SW 1271 (cell line): Measurements from ENCODE around the gene LAMA5.

Experiments
- DNase-seq, 2 experiments: peaks; one replicate each; lab custom pipeline; 2025; lab: John Stamatoyannopoulos, UW

The LAMA5 gene, protein sequence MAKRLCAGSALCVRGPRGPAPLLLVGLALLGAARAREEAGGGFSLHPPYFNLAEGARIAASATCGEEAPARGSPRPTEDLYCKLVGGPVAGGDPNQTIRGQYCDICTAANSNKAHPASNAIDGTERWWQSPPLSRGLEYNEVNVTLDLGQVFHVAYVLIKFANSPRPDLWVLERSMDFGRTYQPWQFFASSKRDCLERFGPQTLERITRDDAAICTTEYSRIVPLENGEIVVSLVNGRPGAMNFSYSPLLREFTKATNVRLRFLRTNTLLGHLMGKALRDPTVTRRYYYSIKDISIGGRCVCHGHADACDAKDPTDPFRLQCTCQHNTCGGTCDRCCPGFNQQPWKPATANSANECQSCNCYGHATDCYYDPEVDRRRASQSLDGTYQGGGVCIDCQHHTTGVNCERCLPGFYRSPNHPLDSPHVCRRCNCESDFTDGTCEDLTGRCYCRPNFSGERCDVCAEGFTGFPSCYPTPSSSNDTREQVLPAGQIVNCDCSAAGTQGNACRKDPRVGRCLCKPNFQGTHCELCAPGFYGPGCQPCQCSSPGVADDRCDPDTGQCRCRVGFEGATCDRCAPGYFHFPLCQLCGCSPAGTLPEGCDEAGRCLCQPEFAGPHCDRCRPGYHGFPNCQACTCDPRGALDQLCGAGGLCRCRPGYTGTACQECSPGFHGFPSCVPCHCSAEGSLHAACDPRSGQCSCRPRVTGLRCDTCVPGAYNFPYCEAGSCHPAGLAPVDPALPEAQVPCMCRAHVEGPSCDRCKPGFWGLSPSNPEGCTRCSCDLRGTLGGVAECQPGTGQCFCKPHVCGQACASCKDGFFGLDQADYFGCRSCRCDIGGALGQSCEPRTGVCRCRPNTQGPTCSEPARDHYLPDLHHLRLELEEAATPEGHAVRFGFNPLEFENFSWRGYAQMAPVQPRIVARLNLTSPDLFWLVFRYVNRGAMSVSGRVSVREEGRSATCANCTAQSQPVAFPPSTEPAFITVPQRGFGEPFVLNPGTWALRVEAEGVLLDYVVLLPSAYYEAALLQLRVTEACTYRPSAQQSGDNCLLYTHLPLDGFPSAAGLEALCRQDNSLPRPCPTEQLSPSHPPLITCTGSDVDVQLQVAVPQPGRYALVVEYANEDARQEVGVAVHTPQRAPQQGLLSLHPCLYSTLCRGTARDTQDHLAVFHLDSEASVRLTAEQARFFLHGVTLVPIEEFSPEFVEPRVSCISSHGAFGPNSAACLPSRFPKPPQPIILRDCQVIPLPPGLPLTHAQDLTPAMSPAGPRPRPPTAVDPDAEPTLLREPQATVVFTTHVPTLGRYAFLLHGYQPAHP (N-terminal part only)

DNA sequence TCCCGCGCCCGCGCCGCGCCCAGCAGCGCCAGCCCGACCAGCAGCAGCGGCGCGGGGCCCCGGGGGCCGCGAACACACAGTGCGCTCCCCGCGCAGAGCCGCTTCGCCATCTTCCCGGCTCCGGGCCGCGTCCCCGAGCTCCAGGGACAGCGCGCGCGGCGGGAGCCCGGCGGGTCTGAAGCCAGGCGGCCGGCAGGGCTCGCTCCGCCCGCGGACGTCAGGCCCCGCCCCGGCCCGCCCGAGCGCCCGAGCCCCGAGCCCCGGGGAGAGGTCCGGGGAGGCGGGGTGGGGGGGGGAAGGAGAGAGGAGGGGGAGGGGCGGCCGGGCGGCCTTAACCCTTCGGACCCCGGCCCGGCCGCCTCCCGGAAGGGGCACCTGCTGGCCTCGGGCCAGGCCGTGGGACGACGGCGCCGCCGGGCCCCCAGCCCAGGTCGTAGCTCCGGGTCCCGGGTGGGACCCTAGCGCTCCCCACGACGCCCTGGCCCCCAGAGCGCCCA lies at the start of gene LAMA5:
LAMA5 (minus strand) TSS at position 177 of the 497 bp plus-strand sequence; CDS start at position 110, 67 bp downstream.
- DNase-seq: peak in 1 of 2 experiments; percentile 37

DNA sequence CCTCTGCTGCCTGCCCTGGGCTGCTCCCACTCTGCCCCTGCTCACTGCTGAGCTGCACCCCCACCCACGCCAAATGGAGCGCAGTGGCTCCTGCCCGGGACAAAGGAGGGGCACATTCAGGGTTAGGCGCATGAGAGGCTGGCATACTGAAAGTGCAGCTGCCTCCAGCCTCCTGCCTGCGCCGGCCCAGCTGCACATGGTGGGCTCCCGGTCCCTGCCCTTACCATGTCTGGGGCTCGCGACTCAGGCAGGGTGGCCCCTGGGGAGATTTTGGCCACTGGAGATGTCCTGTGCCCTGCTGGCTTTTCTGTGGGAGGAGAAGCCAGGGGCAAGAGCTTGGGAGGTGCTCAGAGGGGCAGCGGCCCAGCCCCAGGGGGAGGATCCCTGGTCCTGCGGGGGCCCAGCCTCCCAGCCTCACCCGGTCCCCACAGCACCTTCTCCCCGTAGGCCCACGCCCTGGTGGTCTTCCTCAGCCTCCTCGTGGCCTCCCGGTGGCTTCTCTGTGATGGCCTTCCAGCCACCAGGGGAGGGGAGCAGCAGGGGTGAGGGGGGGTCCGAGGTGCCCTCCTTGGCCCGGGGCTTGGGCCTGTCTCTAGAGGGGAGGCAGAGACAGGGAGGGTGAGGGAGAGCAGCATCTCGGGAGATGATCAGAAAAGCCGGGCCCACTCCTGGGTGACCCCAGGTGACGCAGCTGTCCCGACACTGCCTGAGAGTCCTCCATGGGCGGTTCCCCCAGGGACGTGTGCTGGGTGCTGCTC lies 48.4 kb upstream of the LAMA5 start:
- no peak for DNase-seq

DNA sequence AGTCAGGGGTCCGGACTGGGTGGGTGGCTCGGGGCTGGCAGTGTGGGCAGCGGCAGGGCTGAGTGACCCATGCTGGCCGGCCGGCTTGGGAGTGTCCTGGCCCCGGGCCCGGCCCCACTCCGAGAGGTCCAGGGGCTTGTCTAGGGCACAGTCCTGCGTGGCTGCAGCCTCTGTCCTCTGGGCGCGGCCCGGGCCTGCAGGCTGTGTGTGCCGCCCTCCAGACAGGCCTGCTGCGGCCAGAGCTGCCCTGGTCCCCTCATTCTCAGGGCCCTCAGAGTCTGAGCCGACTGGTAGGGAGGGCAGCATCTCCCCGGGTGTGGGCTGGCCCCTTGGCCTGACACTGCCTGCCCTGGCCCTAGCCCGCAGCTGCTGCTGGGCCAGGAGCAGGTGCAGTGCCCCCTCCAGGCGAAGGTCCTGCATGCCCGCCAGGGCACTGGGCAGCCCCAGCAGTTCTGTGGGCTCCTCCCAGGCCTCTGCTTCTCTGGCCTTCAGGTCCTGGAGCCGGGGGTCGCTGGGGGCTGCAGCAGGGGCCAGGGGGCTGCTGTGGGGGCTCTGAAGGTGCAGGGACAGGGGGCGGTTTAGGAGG lies 46.9 kb upstream of the LAMA5 start:
- peak in 1 of 2 experiments; percentile 12 for DNase-seq

DNA sequence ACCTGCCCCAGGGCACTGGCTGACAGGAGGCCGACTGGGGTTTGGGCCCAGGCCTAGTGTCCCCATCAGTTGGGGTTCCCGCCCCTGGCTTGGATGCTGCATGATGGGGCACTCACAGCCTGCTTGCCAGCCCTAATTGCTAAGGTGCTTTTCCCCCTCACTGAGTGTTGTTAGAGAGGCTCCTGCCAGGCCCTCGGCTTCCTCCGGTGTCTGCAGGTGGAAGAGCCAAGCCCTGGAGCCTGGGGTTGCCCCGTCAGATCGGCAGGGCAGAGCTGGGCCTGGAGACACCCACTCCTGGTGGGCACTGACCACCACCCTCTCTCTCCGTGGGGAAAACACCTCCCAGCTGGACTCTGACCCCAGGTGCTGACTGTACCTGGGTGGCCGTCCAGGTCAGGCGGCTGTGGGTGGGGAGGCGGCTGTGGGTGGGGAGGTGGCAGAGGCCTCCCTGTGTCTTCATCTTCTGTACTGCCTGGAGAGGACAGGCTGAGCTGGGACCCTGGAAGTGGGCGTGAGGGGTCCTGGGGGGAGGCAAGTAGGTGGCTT lies 46.0 kb upstream of the LAMA5 start:
- no peak for DNase-seq

DNA sequence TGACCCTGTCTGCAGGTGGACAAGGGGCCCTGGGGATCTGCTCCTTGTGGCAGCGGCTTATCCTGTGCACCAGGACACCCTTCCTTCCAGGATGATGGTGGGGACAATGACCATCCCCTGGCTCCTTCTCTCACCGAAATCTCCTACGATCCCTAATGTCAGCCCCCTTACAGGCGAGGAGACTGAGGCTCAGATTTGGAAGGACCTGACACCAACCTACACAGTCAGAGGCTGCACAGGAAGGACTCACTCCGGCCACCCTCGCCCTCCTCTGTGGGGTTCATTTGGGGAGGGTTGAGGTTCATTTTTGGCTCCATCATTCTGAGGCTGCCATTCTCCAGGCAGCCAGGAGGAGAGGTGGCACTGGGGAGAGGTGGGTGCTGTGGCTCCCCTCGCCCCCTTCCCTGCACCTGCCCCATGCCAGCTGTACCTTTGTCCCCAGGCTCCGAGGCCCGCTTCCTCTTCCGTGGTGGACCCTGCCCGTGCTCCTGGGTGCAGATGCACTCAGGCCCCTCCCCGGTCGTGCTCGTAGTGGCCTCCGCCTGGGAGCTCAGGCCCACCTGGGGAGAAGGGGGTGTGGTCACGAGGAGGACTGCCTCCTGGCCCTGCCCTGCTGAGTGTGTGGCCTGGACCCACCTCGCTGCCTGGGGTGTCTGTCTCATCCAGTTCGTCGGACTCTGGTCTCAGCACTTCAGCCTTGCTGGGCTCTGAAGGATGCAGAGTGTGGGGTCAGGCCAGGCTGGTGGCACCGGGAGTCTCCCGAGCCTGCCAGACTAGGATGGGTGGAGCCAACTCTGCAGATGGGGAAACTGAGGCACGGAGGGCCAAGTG lies 45.3 kb upstream of the LAMA5 start:
- no peak for DNase-seq

DNA sequence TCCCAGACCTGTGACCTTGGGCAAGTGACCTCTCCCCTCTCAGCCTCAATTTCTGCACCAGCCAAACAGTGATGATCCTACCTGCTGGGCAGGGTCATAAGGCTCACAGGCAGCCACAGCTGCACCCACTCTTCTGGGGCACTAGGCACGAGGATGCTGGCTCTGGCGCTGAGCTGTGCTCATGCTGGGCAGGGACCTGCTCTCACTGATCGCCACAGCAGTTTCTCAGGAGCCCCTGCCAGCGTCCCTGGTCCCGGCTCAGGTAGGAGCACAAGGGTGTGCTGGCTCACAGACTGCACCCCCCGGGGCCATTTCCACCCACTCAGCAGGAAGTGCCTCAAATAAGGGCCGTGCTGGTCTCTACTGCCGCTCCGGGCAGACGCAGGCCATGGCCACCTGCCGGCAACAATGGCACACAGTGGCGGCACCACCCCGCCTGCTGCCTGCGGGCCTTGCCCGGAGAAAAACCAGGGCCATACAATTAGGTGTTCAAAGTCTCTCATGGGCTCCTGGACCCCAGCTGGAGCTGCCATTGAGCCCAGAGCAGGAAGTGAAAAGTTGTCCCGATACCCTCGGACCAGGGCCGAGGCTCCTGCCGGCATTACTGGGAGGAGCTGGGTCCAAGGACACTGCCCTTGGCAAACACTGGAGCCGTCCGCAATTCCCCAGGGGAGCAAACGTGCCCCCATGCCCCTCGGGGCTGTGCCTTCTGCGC lies 44.5 kb upstream of the LAMA5 start:
- DNase-seq: no peak

DNA sequence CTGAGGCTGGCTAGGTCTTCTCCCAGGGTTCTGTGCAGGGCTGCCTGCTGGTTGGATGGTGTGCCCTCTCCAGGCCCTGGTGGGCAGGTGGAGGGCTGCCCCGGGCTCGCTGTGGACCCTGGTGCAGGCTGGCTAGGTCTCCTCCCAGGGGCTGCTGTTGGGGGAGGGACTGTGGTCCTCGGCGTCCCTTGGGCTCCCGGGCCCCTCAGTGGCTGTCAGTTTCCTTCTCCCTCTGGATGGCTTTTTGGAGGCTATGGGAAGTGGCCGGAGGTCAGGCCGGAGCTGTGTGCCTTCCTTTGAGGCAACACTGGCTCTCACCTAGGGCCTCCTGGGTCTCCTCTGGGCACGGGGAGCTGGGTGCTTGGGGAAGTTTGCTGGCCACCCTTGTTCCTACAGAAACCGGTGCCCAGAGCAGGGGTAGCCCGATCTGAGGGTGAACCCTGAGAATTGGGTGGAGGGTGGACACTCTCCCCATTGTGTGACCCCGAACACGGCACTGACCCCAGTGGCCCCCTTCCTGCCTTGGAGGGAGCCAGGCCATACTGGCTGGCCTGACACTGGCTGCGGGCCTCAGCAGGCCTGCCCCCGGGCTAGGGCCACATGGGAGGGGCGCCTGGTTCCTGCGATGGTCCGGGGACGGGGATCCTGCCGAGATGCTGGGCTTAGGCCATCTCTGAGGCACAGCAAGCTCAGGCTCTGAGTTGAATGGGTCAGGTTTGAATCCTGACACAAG lies 43.8 kb upstream of the LAMA5 start:
- no peak for DNase-seq

DNA sequence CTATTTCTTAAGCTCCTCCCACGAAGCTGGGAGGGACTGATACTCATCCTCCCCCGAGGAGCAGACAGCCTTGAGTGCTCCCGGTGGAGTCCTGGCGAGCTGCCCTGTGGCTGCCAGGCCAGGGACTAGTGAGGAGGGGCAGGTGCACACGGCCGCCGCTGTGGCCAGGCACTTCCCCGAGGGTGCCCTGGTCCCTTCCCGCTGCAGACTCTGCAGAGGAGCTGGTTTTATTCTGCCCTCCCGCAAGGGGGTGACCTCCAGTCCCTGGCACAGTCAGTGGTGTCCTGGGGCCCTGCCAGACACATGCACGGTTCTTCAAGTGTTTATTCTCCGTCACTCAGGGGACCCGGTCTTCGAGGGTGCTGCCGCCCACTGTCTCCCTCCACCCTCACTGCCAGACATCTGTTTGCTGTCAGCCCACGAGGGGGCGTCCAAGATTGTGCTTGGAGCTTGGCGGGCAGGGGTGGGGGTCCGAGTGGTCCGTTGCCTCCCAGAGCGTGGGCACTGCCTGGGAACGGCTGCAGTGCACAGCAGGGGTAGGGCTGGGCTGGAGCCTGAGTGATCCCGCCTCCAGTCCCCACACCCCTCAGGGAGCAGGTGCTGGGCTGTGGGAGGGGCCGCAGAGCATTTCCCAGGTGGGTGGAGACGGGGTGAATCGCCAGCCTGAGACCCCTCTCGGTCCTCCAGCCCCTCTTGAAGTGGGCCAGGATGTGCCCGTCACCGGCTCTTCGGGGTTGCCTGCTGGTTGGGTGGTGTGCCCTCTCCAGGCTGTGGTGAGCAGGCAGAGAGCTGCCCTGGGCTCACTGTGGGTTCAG lies 43.0 kb upstream of the LAMA5 start:
- peak in 1 of 2 experiments; percentile 46 for DNase-seq

DNA sequence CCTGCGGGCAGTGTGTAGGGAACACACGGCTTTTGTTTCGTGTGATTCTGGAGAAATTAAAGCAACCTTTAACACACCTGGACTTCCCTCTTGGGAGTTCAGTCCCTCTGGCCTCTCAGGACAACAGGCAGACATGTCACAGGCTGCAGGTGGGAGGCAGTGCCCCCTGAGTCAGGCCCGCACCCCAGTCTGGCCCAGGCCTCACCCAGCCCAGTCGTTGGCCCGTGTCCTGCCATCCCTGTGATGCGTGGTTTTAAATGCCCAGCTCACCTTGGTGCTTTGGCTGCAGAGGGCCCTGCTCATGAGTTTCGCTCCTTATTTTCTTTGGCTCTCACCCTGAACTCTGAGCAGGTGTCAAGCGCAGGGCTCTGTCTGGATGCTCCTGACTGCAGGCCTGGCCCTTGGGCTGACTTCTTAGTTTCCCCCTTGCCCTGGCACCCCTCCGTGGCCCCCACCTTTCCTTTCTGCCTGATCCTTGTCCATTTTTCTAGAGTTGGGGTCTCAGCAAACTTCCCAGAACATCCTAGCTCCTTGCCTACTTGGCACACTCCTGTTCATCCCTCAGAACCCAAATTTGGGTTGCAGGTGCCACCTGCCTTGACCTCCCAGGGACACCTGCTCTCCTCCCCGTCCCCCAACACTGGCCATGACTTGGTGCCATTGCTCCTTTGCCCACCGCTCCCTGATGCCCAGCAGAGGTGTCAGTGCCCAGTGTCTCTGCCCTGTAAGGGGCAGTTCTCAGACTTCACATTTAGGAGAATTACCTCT lies 42.2 kb upstream of the LAMA5 start:
- no peak for DNase-seq

DNA sequence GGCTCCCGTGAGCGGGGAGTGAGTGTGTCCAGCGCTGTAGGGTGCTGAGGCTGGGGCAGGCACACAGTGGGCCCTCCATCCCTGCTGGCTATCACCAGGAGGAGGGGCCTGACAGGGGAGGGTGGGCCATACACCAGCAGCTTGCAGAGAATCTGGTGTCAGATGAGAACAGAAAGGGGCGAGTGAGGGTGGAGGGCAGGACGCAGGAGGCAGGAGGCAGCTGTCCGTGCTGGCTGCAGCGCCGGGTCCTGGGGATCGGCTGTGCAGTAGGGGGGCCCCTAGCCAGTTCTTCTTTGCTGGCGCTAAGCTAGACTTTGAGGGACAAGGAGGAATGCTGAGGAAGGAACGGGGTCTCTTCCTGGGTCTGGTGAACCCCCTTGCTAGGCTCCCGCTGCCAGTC lies 41.5 kb upstream of the LAMA5 start:
- DNase-seq: no peak

DNA sequence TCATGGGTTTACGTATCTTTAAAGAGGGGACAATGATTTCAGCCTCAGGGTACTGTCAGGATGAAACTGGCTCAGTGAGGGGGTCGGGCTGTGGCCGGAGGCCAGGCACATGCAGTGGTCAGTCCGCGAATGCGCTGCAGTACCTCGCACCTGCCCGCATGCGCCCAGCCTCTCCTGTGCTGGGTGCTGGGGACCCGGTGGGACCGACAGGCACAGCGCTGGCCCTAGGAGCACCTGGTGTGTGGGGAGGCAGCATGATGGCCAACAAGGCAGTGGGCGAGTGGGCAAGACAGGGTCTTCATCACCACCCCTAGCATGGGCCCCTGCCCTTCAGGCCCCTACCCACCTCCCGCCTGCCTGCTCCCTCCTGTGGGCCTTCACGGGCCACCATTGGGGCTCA lies 40.9 kb upstream of the LAMA5 start:
- DNase-seq: no peak

DNA sequence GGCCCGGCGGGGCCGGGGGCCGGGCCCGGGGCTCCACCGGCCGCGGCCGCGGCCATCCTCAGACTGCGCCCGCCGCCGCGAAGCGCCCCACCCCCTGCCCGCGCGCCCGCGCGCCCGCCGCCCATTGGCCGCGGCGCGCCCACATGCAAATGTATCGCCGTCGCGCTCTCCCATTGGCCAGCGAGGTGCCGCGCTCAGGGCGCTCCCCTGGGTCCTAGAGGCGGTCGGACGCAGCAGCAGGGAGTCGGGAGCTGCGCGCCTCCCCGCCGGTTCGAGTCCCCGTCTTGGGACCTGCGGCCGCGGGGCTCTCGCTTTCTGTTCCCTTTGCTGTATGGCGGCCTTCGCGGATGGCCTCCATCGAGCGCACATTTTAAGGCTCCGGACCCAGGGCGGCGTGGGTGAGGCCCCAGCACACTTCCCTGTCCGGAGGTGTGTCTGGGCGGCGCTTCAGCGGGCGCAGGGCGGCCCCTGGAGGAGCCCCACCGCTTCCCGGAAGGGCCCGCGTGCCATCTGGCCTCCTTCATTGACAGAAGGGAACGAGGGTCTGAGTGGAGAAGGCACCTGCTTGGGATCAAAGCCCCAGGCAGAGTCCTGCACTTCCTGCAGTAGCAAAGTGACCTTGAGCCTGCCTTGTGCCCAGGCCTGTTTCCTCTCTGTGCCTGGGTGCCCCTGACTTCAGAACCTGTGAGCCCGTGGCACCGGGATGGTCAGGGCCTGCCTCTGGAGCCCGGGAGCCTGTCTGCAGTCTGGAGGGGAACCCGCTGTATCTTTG lies 40.3 kb upstream of the LAMA5 start, which contains the start of gene CABLES2:
CABLES2 (minus strand) TSS at position 65 of the 772 bp plus-strand sequence; CDS start at position 56, 9 bp downstream.
- peak; percentile 84 to 91 for DNase-seq

DNA sequence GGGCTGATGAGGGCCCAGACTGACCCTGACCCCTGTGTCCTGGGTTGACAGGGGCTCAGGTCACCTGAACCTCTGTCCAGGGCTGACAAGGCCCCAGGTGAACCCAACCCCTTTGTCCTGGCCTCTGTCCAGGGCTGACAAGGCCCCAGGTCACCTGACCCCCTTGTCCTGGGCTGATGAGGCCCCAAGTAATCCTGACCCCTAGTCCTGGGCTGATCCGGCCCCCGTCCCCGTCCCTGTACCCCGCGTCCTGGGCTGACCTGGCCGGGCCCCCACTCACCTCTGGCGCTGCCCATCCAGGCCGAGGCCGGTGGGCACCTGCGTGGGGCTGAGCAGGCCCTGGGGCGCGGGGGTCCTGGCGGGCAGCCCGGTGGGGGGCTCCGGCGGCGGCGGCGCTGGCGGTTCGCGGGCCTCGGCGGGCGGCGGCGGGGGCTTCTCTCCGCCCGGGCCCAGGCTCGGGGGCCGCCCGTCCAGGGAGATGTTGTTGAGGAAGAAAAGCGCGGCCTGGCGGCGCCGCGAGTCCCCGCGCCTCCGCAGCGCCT lies 39.6 kb upstream of the LAMA5 start:
- no peak for DNase-seq

DNA sequence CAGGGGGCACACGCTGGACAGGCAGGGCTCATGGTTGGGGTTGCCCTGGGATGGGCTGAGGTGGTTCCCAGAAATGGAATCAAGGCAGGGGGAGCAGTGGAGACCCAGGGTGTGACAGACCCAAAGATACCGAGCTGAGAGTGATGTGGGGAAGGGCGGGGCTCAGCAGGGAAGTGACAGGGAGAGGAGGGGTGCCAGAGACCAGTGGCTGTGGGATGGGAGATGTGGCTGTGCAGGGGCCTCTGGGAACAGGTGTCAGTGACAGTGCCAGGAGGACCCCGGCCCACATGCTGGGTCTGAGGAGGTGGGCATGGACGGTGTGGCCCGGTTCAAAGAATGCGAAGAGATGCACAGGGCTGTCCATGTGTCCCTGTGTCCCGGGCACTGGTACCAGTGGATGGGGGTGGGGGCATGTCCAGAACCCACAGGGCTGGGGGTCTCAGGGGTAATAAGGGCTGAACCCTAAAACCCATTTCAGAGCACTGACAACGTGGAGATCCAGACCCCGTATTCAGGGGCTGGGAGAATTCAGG lies 38.9 kb upstream of the LAMA5 start:
- DNase-seq: no peak
